IMR-90 (cell line): Measurements from ENCODE around the gene TP53AIP1. TPM values are rescaled to one million over a fixed set of nuclear protein-coding genes. Genes with fewer than 3 reads are reported as not detected.

Experiments used
- ATAC-seq: fragments of 200-7000 bp; cut with Tn5 transposase; 2 replicates; pipeline ENCODE4 v1.9.1; 2020; ENCODE audit warnings: low read depth, mild to moderate bottlenecking, moderate library complexity
- BruUV-seq: library from RNA; stranded (reverse); fragments of 400-500 nt; replicated peaks from 2 replicates; lab custom pipeline; 2021; lab: Mats Ljungman, UMichigan
- CTCF ChIA-PET: fragments of 300-600 bp; formaldehyde crosslinking; extraction: SDS; loops from one replicate; lab custom pipeline; 2021; ENCODE audit warnings: antibody characterized with exemption; lab: Yijun Ruan, JAX
- POLR2A ChIA-PET: fragments of 300-600 bp; sonication (Branson Sonifier 250); formaldehyde crosslinking; loops from one replicate; lab custom pipeline; 2022; ENCODE audit warnings: antibody characterized with exemption; ENCODE audit not compliant: unreplicated experiment; lab: Charles Lee
- DNase-seq: peaks from one replicate; pipeline ENCODE4 v3.0.0; 2013
- H2AFZ ChIP-seq: replicated peaks from 2 replicates; pipeline ENCODE3; 2013; ENCODE audit warnings: low read length, mild to moderate bottlenecking; ENCODE audit not compliant: poor library complexity
- H2AK5ac ChIP-seq: 2 replicates; pipeline ENCODE4 v1.6.1; 2013; ENCODE audit warnings: low read depth, low read length, inconsistent platforms
- H2AK9ac ChIP-seq: replicated peaks from 2 replicates; pipeline ENCODE3; 2013; ENCODE audit warnings: mild to moderate bottlenecking, low read depth, low read length, moderate library complexity; ENCODE audit not compliant: poor library complexity
- H2BK120ac ChIP-seq: 2 replicates; pipeline ENCODE4 v1.6.1; 2013; ENCODE audit warnings: low read depth, low read length, inconsistent platforms
- H2BK15ac ChIP-seq: 3 replicates; pipeline ENCODE4 v1.6.1; 2013; ENCODE audit warnings: low read depth, low read length, inconsistent platforms
- H2BK20ac ChIP-seq: 2 replicates; pipeline ENCODE4 v1.6.1; 2013; ENCODE audit warnings: low read depth, mild to moderate bottlenecking, inconsistent platforms, low read length, moderate library complexity
- H2BK5ac ChIP-seq: 2 replicates; pipeline ENCODE4 v1.6.1; 2013; ENCODE audit warnings: mild to moderate bottlenecking, low read depth, low read length, inconsistent platforms; ENCODE audit not compliant: poor library complexity, severe bottlenecking
- H3K14ac ChIP-seq: replicated peaks from 2 replicates; pipeline ENCODE4 v1.6.1; 2013; ENCODE audit warnings: low read depth, low read length, inconsistent platforms
- H3K18ac ChIP-seq: 2 replicates; pipeline ENCODE4 v1.6.1; 2013; ENCODE audit warnings: low read depth, low read length, control low read depth
- H3K23ac ChIP-seq: 2 replicates; pipeline ENCODE4 v1.6.1; 2013; ENCODE audit warnings: low read depth, low read length, inconsistent platforms
- H3K27ac ChIP-seq: 2 replicates; pipeline ENCODE4 v1.5.1; 2013; ENCODE audit warnings: mild to moderate bottlenecking, control low read depth, low read length; ENCODE audit not compliant: insufficient read depth
- H3K27me3 ChIP-seq: 2 replicates; pipeline ENCODE4 v1.6.1; 2013; ENCODE audit warnings: low read length; ENCODE audit not compliant: control insufficient read depth, insufficient read depth
- H3K36me3 ChIP-seq: 2 replicates; pipeline ENCODE4 v1.6.1; 2013; ENCODE audit warnings: low read length, mixed read lengths; ENCODE audit not compliant: control insufficient read depth, insufficient read depth
- H3K4ac ChIP-seq: 2 replicates; pipeline ENCODE4 v1.6.1; 2013; ENCODE audit warnings: low read depth, low read length, inconsistent platforms
- H3K4me1 ChIP-seq: 2 replicates; pipeline ENCODE4 v1.6.1; 2013; ENCODE audit warnings: low read length, mixed read lengths; ENCODE audit not compliant: control insufficient read depth, insufficient read depth
- H3K4me2 ChIP-seq: 2 replicates; pipeline ENCODE4 v1.6.1; 2013; ENCODE audit warnings: low read depth, mild to moderate bottlenecking, control low read depth, low read length, moderate library complexity
- H3K4me3 ChIP-seq: 2 replicates; pipeline ENCODE4 v1.5.1; 2013; ENCODE audit warnings: low read depth, mild to moderate bottlenecking, control low read depth, low read length, moderate library complexity; ENCODE audit not compliant: insufficient read depth
- H3K56ac ChIP-seq: 2 replicates; pipeline ENCODE4 v1.6.1; 2013; ENCODE audit warnings: low read length, inconsistent platforms; ENCODE audit not compliant: insufficient read depth; ENCODE audit errors: extremely low read depth
- H3K79me1 ChIP-seq, 2 experiments: 2 replicates each; pipeline ENCODE4 v1.6.1; 2013; ENCODE audit warnings: low read length in 2 of 2, inconsistent platforms in 1 of 2, low read depth in 1 of 2
- H3K9ac ChIP-seq: 2 replicates; pipeline ENCODE4 v1.6.1; 2013; ENCODE audit warnings: low read depth, low read length, control low read depth
- H3K9me1 ChIP-seq: 2 replicates; pipeline ENCODE4 v1.6.1; 2013; ENCODE audit warnings: low read length, inconsistent platforms; ENCODE audit not compliant: insufficient read depth
- H3K9me3 ChIP-seq: 2 replicates; pipeline ENCODE4 v1.6.1; 2013; ENCODE audit warnings: low read length; ENCODE audit not compliant: control insufficient read depth, insufficient read depth
- H4K20me1 ChIP-seq: 2 replicates; pipeline ENCODE4 v1.6.1; 2013; ENCODE audit warnings: low read length, inconsistent platforms; ENCODE audit not compliant: insufficient read depth
- H4K5ac ChIP-seq: 2 replicates; pipeline ENCODE4 v1.6.1; 2013; ENCODE audit warnings: mild to moderate bottlenecking, low read depth, low read length, control low read depth
- H4K8ac ChIP-seq, 2 experiments: 2 replicates each; pipeline ENCODE4 v1.6.1; 2013; ENCODE audit warnings: low read depth in 2 of 2, low read length in 2 of 2, control low read depth in 1 of 2, inconsistent platforms in 1 of 2
- H4K91ac ChIP-seq: 2 replicates; pipeline ENCODE4 v1.6.1; 2013; ENCODE audit warnings: low read depth, low read length, inconsistent platforms; ENCODE audit not compliant: insufficient read depth
- BHLHE40 ChIP-seq: fragments of 150-350 bp; IDR thresholded peaks from 2 replicates; pipeline ENCODE4 v1.6.1; 2016; ENCODE audit warnings: mild to moderate bottlenecking, low read depth, low read length
- CHD1 ChIP-seq: IDR thresholded peaks from 2 replicates; pipeline ENCODE4 v1.6.1; 2012; ENCODE audit warnings: low read depth, low read length, improper control_type of control experiment
- ELK1 ChIP-seq: fragments of 150-350 bp; IDR thresholded peaks from 2 replicates; pipeline ENCODE4 v1.6.1; 2016; ENCODE audit warnings: low read depth, mild to moderate bottlenecking, low read length, moderate library complexity, borderline replicate concordance
- FOS ChIP-seq: fragments of 150-350 bp; IDR thresholded peaks from 2 replicates; pipeline ENCODE4 v1.6.1; 2016; ENCODE audit warnings: low read depth, low read length
- MAZ ChIP-seq: IDR thresholded peaks from 2 replicates; pipeline ENCODE4 v1.6.1; 2012; ENCODE audit warnings: low read depth, mild to moderate bottlenecking, low read length, improper control_type of control experiment, moderate library complexity, borderline replicate concordance
- NFE2L2 ChIP-seq: fragments of 150-350 bp; IDR thresholded peaks from 2 replicates; pipeline ENCODE4 v1.6.1; 2016; ENCODE audit warnings: low read depth, mild to moderate bottlenecking, low read length
- RAD21 ChIP-seq: IDR thresholded peaks from 2 replicates; pipeline ENCODE4 v1.6.1; 2012; ENCODE audit warnings: low read length, improper control_type of control experiment
- RCOR1 ChIP-seq: IDR thresholded peaks from 2 replicates; pipeline ENCODE4 v1.6.1; 2012; ENCODE audit warnings: mild to moderate bottlenecking, low read length, improper control_type of control experiment; ENCODE audit not compliant: insufficient replicate concordance
- RFX5 ChIP-seq: IDR thresholded peaks from 2 replicates; pipeline ENCODE4 v1.8.0; 2012; ENCODE audit warnings: low read depth, mild to moderate bottlenecking, low read length, moderate library complexity
- WGBS, 2 experiments: methylation state at CpG; one replicate each; pipeline versions ENCODE4 v1.1.5 to v1.1.7; 2013; ENCODE audit warnings: missing lambda C conversion rate in 2 of 2; ENCODE audit not compliant: insufficient read length in 1 of 2; ENCODE audit errors: extremely low coverage in 2 of 2; 5-methylcytosine and 5-hydroxymethylcytosine counted together
- dilution Hi-C: fragments of 300-500 bp; cut with HindIII; formaldehyde crosslinking; loops from one replicate; pipeline ENCODE4 v1.14.3; 2018; ENCODE audit warnings: low sequenced_read_pairs; ENCODE audit not compliant: unreplicated experiment
- in situ Hi-C: fragments of 300-500 bp; cut with MboI; formaldehyde crosslinking; loops from 3 replicates; pipeline ENCODE4 v1.14.3; 2019; ENCODE audit warnings: low sequenced_read_pairs, inconsistent platforms, mixed read lengths
- intact Hi-C: fragments of 100-400 bp; cut with micrococcal nuclease; formaldehyde crosslinking; loops from 2 replicates; pipeline ENCODE4 v1.10.0; 2022
- polyA plus RNA-seq, 3 experiments: library from polyadenylated mRNA; depleted of rRNA; stranded (reverse); fragments of >200 nt; gene quantifications; 2 replicates each; pipeline ENCODE4 v1.2.3, GENCODE V29; 2012; ENCODE audit warnings: low replicate concordance in 1 of 3
- total RNA-seq: library from RNA; depleted of rRNA; stranded (reverse); fragments of >200 nt; gene quantifications from 2 replicates; pipeline ENCODE4 v1.2.3, GENCODE V29; 2012

Gene TP53AIP1
- total and polyA plus RNA-seq, 2 of the 4 experiments (the other 2 are of a cell fraction), result not detected

DNA sequence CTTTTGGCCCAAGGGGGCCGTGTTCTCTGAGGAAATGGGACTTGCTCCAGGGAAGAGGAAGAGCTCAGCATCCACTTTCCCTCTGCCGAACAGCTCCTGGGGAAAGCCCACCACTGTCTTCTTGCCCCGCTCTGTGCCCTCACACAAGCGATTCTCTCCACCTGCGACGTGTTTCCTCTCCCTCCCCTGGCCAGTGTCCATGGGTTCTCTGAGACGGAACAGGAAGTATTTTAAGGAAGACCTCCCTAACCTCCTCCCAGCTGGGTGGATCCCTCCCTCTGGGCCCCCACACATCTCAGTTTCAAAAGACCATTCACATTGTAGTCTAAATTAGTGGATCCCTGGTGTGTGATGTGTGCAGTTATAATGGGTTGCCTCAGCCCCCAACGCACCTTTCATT, 1.6 kb downstream of the TP53AIP1 start:
- Histone ChIP-seq H3K4me3 (no peak overlapping the region), H2BK15ac (no peak overlapping the region), H2AK5ac (no peak overlapping the region), H3K9ac (no peak overlapping the region), H2BK120ac (no peak overlapping the region), H3K18ac (no peak overlapping the region), H3K4me1 (no peaks in the 10 kb centered on the region; the same call in 1 of the 2 replicates), H3K23ac (no peak overlapping the region), H4K20me1 (no peaks in the 10 kb centered on the region), H4K5ac (no peak overlapping the region), H2AFZ (no peak overlapping the region), H3K9me3 (no peaks in the 10 kb centered on the region), H3K27me3 (peaks cover 32% of the 10 kb centered on the region), H2AK9ac (no peak overlapping the region), H3K9me1 (no peaks in the 10 kb centered on the region), H3K56ac (no peak overlapping the region), H2BK20ac (no peak overlapping the region), H4K8ac (no peak overlapping the region), H4K91ac (no peak overlapping the region), H2BK5ac (no peak overlapping the region), H3K79me1 (no peaks in the 10 kb centered on the region), H3K27ac (no peak overlapping the region), H3K14ac (no peak overlapping the region), H3K36me3 (no peaks in the 10 kb centered on the region), H3K4me2 (no peak overlapping the region), H3K4ac (no peak overlapping the region)
- intact Hi-C loops (no loop called here), in situ Hi-C loops (no loop called here), dilution Hi-C loops (no loop called here)
- ChIA-PET CTCF (interaction anchor here (1.1 kb wide), 1 partner anchor 16 kb away, joined by 3 read pairs; no protein-coding TSS in a partner anchor), POLR2A (no interaction called here)
- no TSS peak for BruUV-seq
- 94% methylated on average over 3 of the region's 8 CpGs; no CpG with 5 or more reads in 1 of the 2 experiments for WGBS, 2 experiments
- no peak for ATAC-seq
- no peak for DNase-seq
- TF ChIP-seq RAD21, result no peak
- no peak for TF ChIP-seq NFE2L2
- no peak for TF ChIP-seq MAZ
- TF ChIP-seq FOS, result no peak
- TF ChIP-seq RCOR1, result no peak
- TF ChIP-seq RFX5, result no peak
- no peak for TF ChIP-seq CHD1
- TF ChIP-seq BHLHE40, result no peak
- TF ChIP-seq ELK1, result no peak
